Measurements from ENCODE around the gene ZSWIM9. TPM values are rescaled to one million over a fixed set of nuclear protein-coding genes. Genes with fewer than 3 reads are reported as not detected.

The ZSWIM9 gene
- polyA plus RNA-seq, 4 donors, result 8.9 to 12.2 (median 10.8) TPM

- DNase-seq (ENCODE audit: low read depth in 4 of 4, low spot score in 2 of 4), result no peak
Measured at GRCh38 chr19:48171710-48172109, 1.2 kb downstream of the ZSWIM9 start.

GRCh38 chr19:48174445-48175030 is 4.1 kb downstream of the ZSWIM9 start:
- DNase-seq (ENCODE audit: low read depth in 4 of 4, low spot score in 2 of 4), result no peak

- no peak for DNase-seq (ENCODE audit: low read depth in 4 of 4, low spot score in 2 of 4)
Measured at GRCh38 chr19:48175578-48175977, 5.1 kb downstream of the ZSWIM9 start.

GRCh38 chr19:48176226-48176625 is 5.7 kb downstream of the ZSWIM9 start:
- DNase-seq (ENCODE audit: low read depth in 4 of 4, low spot score in 2 of 4), result no peak

GRCh38 chr19:48181505-48181904 is 11.0 kb downstream of the ZSWIM9 start:
- DNase-seq (ENCODE audit: low read depth in 4 of 4, low spot score in 2 of 4), result no peak

GRCh38 chr19:48182434-48182833 is 12.0 kb downstream of the ZSWIM9 start:
- no peak for DNase-seq (ENCODE audit: low read depth in 4 of 4, low spot score in 2 of 4)

GRCh38 chr19:48183356-48183755 is 12.9 kb downstream of the ZSWIM9 start:
- DNase-seq (ENCODE audit: low read depth in 4 of 4, low spot score in 2 of 4), result no peak

- DNase-seq (ENCODE audit: low read depth in 4 of 4, low spot score in 2 of 4), result no peak
Measured at GRCh38 chr19:48186015-48186414, 15.5 kb downstream of the ZSWIM9 start.

- no peak for DNase-seq (ENCODE audit: low read depth in 4 of 4, low spot score in 2 of 4)
Measured at GRCh38 chr19:48186541-48186991, 16.1 kb downstream of the ZSWIM9 start.

GRCh38 chr19:48190288-48190884 is 19.9 kb downstream of the ZSWIM9 start:
- no peak for DNase-seq (ENCODE audit: low read depth in 4 of 4, low spot score in 2 of 4)

GRCh38 chr19:48190885-48191284 is 20.4 kb downstream of the ZSWIM9 start:
- DNase-seq (ENCODE audit: low read depth in 4 of 4, low spot score in 2 of 4), result no peak

- DNase-seq (ENCODE audit: low read depth in 4 of 4, low spot score in 2 of 4), result no peak
Measured at GRCh38 chr19:48192750-48193149, 22.3 kb downstream of the ZSWIM9 start.

- DNase-seq (ENCODE audit: low read depth in 4 of 4, low spot score in 2 of 4), result no peak
Measured at GRCh38 chr19:48194041-48194843, 23.8 kb downstream of the ZSWIM9 start.

- no peak for DNase-seq (ENCODE audit: low read depth in 4 of 4, low spot score in 2 of 4)
Measured at GRCh38 chr19:48194844-48195830, 24.7 kb downstream of the ZSWIM9 start.

GRCh38 chr19:48196321-48196763 is 25.9 kb downstream of the ZSWIM9 start:
- no peak for DNase-seq (ENCODE audit: low read depth in 4 of 4, low spot score in 2 of 4)

- no peak for DNase-seq (ENCODE audit: low read depth in 4 of 4, low spot score in 2 of 4)
Measured at GRCh38 chr19:48196933-48197665, 26.6 kb downstream of the ZSWIM9 start.

GRCh38 chr19:48203222-48203793 is 32.8 kb downstream of the ZSWIM9 start:
- no peak for DNase-seq (ENCODE audit: low read depth in 4 of 4, low spot score in 2 of 4)

- peak; percentile 84 to 96 (median 88) for DNase-seq (ENCODE audit: low read depth in 4 of 4, low spot score in 2 of 4)
Measured at GRCh38 chr19:48203794-48204628, 33.5 kb downstream of the ZSWIM9 start.
